DOHH2 (cell line): ENCODE results near the gene MIB2.

Experiments used
- H3F3A ChIP-seq: fragments of 200-600 bp; sonication (generic), shearing (Covaris generic); 2 replicates; pipeline ENCODE4 v1.6.0; 2016; ENCODE audit warnings: antibody characterized with exemption, mild to moderate bottlenecking; ENCODE audit not compliant: control insufficient read depth, insufficient read depth
- H3K27ac ChIP-seq: fragments of 200-600 bp; sonication (generic); 2 replicates; pipeline ENCODE4 v1.5.1; 2014; ENCODE audit warnings: low read depth, mild to moderate bottlenecking, low read length, moderate library complexity
- H3K27me3 ChIP-seq: fragments of 200-600 bp; sonication (generic); 2 replicates; pipeline ENCODE4 v1.6.1; 2014; ENCODE audit warnings: mild to moderate bottlenecking, low read length, mixed read lengths; ENCODE audit not compliant: control insufficient read depth
- H3K36me3 ChIP-seq: fragments of 200-600 bp; sonication (generic); 2 replicates; pipeline ENCODE4 v1.6.1; 2014; ENCODE audit warnings: mild to moderate bottlenecking, low read length, moderate library complexity, mixed read lengths; ENCODE audit not compliant: control insufficient read depth
- H3K4me1 ChIP-seq: fragments of 200-600 bp; sonication (generic); 2 replicates; pipeline ENCODE4 v1.6.1; 2014; ENCODE audit warnings: mild to moderate bottlenecking, low read length, mixed read lengths; ENCODE audit not compliant: control insufficient read depth
- H3K4me2 ChIP-seq: fragments of 200-600 bp; sonication (generic); 2 replicates; pipeline ENCODE4 v1.6.0; 2014; ENCODE audit warnings: mild to moderate bottlenecking, low read length, moderate library complexity
- H3K4me3 ChIP-seq: fragments of 200-600 bp; sonication (generic); 2 replicates; pipeline ENCODE4 v1.5.1; 2014; ENCODE audit warnings: mild to moderate bottlenecking, low read length, mixed read lengths
- H3K79me2 ChIP-seq: fragments of 200-600 bp; sonication (generic); 2 replicates; pipeline ENCODE4 v1.6.1; 2014; ENCODE audit warnings: mild to moderate bottlenecking, low read length, mixed read lengths; ENCODE audit not compliant: control insufficient read depth
- H3K9me2 ChIP-seq: fragments of 200-600 bp; sonication (generic); replicated peaks from 2 replicates; pipeline ENCODE4 v1.6.1; 2014; ENCODE audit warnings: mild to moderate bottlenecking, low read length, mixed read lengths; ENCODE audit not compliant: control insufficient read depth
- H3K9me3 ChIP-seq: fragments of 200-600 bp; sonication (generic); 2 replicates; pipeline ENCODE4 v1.6.1; 2014; ENCODE audit warnings: antibody characterized with exemption, low read length, mixed read lengths; ENCODE audit not compliant: control insufficient read depth, insufficient read depth
- H4K20me1 ChIP-seq: fragments of 200-600 bp; sonication (generic); 2 replicates; pipeline ENCODE4 v1.6.0; 2014; ENCODE audit warnings: low read depth, mild to moderate bottlenecking, antibody characterized with exemption, low read length, moderate library complexity; ENCODE audit not compliant: control insufficient read depth, insufficient read depth
- EZH2phosphoT487 ChIP-seq: fragments of 200-600 bp; sonication (generic); IDR thresholded peaks from 2 replicates; pipeline ENCODE4 v1.6.1; 2017; ENCODE audit warnings: borderline replicate concordance, mild to moderate bottlenecking, antibody characterized with exemption, low read length, moderate library complexity, mixed read lengths
- TF ChIP-seq, protein P1 (sequence below): fragments of 200-600 bp; sonication (generic); IDR thresholded peaks from one replicate; pipeline ENCODE4 v1.5.1; 2014; ENCODE audit warnings: antibody characterized with exemption, mild to moderate bottlenecking, low read depth, low read length; ENCODE audit not compliant: poor library complexity, severe bottlenecking

Gene MIB2

DNA sequence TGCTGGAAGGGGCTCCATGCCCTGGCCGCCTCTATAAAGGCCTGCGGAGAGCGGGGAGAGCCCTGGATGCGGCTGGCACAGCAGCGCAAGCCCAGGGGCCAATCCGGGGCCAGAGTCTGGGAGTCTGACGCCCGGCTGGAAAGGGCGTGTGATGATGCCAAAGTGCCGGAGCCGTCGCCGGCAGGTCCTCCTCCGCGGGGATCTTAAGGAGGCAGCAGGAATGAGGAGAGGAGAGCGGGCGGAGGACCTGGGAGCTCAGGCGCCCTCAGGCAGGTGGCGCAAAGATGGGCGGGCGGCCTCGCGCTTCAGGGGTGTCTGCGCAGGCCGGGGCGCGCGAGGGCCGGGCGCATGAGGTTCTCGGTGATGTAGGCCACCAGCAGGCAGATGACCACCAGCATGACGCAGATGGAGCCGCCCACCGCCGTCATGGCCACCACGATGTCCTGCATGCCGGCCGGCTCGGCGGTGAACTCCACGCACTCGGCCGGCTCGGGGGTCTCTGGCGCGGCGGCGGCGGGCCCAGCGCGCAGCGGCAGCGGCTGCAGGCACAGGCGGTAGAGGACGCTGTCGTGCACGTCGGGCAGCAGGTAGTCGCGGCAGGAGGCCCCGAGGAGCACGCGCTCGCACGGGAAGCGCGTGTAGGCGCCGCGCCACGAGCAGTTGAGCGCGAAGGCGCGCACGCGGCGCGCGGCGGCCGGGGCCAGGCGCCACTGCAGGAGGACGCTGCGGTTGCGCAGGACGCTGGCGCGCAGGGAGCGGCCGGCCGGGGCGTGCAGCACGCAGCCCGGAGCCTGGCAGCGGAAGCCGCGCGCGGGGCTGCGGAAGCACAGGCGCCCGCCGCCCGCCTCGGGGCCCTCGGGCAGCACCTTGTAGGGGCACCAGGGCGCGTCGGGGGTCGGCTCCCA lies 16.0 kb upstream of the MIB2 start:
- no peak overlapping the region for H3K27ac ChIP-seq
- no peak overlapping the region for H3K4me3 ChIP-seq
- H3K27me3 ChIP-seq: peaks cover 53% of the 10 kb centered on the region
- no peak for TF ChIP-seq EZH2phosphoT487
- TF ChIP-seq, protein P1, sequence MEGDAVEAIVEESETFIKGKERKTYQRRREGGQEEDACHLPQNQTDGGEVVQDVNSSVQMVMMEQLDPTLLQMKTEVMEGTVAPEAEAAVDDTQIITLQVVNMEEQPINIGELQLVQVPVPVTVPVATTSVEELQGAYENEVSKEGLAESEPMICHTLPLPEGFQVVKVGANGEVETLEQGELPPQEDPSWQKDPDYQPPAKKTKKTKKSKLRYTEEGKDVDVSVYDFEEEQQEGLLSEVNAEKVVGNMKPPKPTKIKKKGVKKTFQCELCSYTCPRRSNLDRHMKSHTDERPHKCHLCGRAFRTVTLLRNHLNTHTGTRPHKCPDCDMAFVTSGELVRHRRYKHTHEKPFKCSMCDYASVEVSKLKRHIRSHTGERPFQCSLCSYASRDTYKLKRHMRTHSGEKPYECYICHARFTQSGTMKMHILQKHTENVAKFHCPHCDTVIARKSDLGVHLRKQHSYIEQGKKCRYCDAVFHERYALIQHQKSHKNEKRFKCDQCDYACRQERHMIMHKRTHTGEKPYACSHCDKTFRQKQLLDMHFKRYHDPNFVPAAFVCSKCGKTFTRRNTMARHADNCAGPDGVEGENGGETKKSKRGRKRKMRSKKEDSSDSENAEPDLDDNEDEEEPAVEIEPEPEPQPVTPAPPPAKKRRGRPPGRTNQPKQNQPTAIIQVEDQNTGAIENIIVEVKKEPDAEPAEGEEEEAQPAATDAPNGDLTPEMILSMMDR: no peak
- peaks cover 25% of the 10 kb centered on the region for H3K4me1 ChIP-seq
- no peaks in the 10 kb centered on the region for H3K9me3 ChIP-seq
- H3F3A ChIP-seq: no peaks in the 10 kb centered on the region; the same call in 1 of the 2 replicates
- H3K4me2 ChIP-seq: peak overlapping the region; percentile 36; the same call in 1 of the 2 replicates
- H3K36me3 ChIP-seq: no peaks in the 10 kb centered on the region
- 0 out of 2 replicates have a peak, but pooled peaks cover 3% of the 10 kb centered on the region for H4K20me1 ChIP-seq
- no peaks in the 10 kb centered on the region for H3K79me2 ChIP-seq
- H3K9me2 ChIP-seq: no peaks in the 10 kb centered on the region

DNA sequence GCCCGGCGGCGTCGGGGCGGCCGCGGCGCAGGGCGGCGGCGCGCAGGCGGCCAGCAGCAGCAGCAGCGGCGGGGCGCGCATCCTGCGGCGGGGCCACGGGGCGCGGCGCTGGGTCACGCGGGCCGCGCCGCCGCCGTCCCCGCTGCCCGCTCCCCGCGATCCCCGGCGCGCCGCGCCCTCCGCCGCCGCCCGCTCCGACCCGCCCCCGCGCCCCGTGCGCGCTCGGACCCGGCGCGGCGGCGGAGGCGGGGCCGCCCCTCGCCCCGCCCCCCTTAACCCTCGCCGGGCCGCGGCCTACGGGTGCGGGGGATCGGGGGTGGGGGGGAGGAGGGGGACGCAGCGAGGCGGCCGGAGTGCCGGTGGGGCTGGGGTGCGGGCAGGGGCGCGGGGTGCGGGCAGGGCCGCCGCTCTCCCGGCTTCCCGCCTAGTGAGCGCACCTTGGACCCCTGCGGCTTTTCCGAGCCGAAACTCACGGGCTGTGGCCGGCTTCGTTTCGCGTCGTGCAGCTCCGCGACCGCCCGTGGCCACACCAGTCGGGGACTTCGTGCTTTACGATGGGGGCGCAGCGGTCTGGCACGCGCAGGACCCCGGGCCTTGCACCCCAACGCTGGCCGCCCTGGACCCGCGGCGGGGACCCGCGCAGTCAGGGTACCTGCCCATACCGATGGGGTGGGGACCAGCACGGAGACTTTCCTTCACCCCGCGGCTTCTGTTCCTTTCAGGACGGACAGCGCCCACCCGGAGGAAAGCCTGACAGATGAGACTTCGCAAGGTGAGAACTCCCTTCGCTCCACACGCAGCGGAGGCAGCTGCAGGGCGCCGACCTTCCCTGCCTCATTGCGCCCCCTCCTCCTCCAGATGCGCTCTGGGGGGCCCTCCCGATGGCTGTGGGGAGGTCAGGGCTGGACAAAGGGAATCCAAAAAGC lies 15.1 kb upstream of the MIB2 start, which contains the start of gene FNDC10:
Gene FNDC10, minus strand, starts transcription at position 201 of the 926 bp plus-strand sequence. Its CDS starts 120 bp downstream, at position 81.
- H3K79me2 ChIP-seq: no peaks in the 10 kb centered on the region
- peak within 1 kb of the TSS; percentile 36; the same call in 1 of the 2 replicates for H3K4me2 ChIP-seq
- no peaks in the 10 kb centered on the region for H3K9me3 ChIP-seq
- H3K27me3 ChIP-seq: peaks cover 55% of the 10 kb centered on the region
- no peaks in the 10 kb centered on the region for H3K36me3 ChIP-seq
- no peak within 1 kb of the TSS for H3K27ac ChIP-seq
- H3F3A ChIP-seq: no peaks in the 10 kb centered on the region; the same call in 1 of the 2 replicates
- H3K4me3 ChIP-seq: no peak within 1 kb of the TSS
- TF ChIP-seq EZH2phosphoT487: no peak
- TF ChIP-seq, protein P1: no peak
- H3K9me2 ChIP-seq: no peaks in the 10 kb centered on the region
- H3K4me1 ChIP-seq: peaks cover 25% of the 10 kb centered on the region
- H4K20me1 ChIP-seq: 0 out of 2 replicates have a peak, but pooled peaks cover 3% of the 10 kb centered on the region

DNA sequence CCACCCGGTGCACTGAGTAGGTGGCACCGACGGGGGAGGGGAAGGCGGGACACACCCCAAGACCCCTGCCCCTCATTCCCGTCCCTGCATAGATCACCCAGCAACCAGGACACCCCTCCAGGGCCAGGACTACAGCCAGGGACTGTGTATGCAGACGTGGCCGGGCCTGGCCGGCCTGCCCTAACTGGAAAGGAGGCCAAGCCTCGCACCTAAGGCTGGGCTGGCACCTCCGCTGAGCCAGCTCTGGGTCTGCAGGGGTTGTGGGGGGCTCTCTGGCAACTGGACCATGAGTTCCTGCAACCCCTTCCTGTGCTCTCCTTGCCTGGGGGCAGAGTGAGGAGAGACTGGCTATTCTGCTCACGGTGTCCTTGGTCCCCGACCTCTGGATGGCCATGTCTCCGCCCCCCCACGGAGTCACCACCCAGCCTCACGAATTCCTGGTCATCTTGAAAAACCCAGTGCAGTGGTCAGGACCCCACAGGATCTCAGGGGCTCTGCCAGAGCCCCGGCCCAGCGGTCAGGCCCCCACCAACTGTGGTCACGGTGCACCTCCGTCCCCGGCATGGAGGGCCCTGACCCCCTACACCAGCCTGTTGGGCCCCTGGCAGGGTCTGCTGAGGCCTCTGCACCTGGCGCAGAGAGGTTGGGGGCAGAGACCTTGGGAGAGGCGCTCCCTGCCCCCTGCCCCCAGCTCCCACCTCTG lies 14.3 kb upstream of the MIB2 start:
- no peak overlapping the region for H3K4me3 ChIP-seq

More for the DNA sequence above, 14.3 kb upstream of the MIB2 start:
- Histone ChIP-seq H3K4me2 (no peak overlapping the region), H3K36me3 (no peaks in the 10 kb centered on the region), H3F3A (no peaks in the 10 kb centered on the region; the same call in 1 of the 2 replicates), H3K4me1 (peaks cover 25% of the 10 kb centered on the region), H3K9me2 (no peaks in the 10 kb centered on the region), H3K27me3 (peaks cover 53% of the 10 kb centered on the region), H4K20me1 (0 out of 2 replicates have a peak, but pooled peaks cover 3% of the 10 kb centered on the region), H3K79me2 (no peaks in the 10 kb centered on the region), H3K9me3 (no peaks in the 10 kb centered on the region), H3K27ac (no peak overlapping the region)
- TF ChIP-seq, protein P1: no peak
- no peak for TF ChIP-seq EZH2phosphoT487
